Measurements from ENCODE around the gene ZNF423.

Gene ZNF423

DNA sequence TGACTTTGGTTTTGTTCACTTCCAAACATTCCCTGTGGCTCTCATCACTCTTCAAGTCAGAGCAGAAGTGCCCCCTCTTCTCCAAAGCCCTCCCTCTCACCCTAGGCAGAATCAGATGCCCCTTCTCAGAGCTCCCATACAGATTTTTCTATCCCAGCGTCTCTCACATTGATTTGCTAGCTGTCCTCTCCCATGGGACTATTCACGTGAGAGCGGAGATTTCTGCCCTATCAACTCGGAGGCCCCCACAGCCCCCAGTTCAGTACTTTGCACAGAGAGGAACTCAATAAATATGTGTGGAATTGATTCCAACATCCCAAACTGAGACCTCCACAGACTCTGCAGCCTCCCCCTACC lies 299.7 kb downstream of the ZNF423 start:
- no peak for DNase-seq
- Histone ChIP-seq H3K4me3 (ENCODE audit: low read depth, low read length) (no peak overlapping the region), H3K36me3 (no peaks in the 10 kb centered on the region), H3K27me3 (ENCODE audit: insufficient read depth, low read depth, severe bottlenecking) (no peaks in the 10 kb centered on the region), H3K9me3 (ENCODE audit: severe bottlenecking) (no peaks in the 10 kb centered on the region), H3K27ac (no peak overlapping the region; the same call in 1 of the 2 replicates)
- TF ChIP-seq, protein P1, sequence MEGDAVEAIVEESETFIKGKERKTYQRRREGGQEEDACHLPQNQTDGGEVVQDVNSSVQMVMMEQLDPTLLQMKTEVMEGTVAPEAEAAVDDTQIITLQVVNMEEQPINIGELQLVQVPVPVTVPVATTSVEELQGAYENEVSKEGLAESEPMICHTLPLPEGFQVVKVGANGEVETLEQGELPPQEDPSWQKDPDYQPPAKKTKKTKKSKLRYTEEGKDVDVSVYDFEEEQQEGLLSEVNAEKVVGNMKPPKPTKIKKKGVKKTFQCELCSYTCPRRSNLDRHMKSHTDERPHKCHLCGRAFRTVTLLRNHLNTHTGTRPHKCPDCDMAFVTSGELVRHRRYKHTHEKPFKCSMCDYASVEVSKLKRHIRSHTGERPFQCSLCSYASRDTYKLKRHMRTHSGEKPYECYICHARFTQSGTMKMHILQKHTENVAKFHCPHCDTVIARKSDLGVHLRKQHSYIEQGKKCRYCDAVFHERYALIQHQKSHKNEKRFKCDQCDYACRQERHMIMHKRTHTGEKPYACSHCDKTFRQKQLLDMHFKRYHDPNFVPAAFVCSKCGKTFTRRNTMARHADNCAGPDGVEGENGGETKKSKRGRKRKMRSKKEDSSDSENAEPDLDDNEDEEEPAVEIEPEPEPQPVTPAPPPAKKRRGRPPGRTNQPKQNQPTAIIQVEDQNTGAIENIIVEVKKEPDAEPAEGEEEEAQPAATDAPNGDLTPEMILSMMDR (IDR thresholded peaks at IDR 0.05; ENCODE audit: low read depth, low read length): no peak

DNA sequence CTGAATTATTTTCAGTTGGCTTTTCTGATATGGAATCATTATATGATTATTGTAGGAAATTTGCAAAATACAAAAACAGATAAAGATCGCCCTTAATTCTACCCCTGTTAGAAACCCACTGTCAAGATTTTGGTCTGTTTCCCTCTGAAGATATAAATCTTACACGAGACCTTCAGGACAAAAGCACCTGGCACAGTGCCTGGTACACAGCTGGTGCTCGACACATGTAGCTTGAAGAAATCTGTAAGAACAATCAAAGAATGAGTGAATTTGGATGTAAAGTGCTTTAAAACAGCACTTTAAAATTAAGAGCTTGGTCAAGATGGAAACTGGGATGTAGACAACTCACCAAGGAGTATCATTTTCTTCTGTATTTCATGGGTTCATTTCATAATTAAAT lies 301.2 kb downstream of the ZNF423 start:
- TF ChIP-seq, protein P1 (IDR thresholded peaks at IDR 0.05; ENCODE audit: low read depth, low read length): no peak
- no peaks in the 10 kb centered on the region for H3K9me3 ChIP-seq (ENCODE audit: severe bottlenecking)
- no peaks in the 10 kb centered on the region for H3K36me3 ChIP-seq
- H3K27me3 ChIP-seq (ENCODE audit: insufficient read depth, low read depth, severe bottlenecking): no peaks in the 10 kb centered on the region
- DNase-seq: no peak
- H3K27ac ChIP-seq: no peak overlapping the region
- no peak overlapping the region for H3K4me3 ChIP-seq (ENCODE audit: low read depth, low read length)

DNA sequence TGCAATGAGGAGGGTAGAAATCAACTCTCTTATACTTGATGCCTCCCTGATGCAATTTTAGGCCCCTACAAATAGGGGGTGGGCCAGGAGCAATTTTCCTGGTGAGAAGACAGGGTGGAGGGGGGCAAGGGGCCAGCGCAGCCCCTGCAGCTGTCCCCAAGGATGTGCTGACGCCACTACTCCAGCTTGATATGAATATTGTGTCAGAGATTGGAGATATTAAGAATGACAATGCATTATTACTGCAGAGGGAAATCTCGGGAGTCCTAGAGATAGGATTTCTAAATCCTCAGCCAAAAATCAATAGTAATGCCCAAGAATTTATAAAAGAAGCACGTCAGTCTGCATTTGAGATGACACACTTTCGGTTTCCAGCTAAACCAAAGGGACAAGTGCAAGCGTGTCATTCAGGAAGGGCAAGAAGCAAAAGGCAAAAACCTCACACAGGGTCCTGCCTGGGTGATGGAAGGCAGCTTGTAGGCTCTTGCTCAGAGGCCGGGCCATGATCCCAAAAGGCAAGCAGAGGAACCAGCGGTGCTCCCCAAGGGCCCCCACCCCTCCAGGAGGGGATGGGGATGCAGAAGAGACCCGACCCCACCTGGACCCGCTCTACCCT lies 303.5 kb downstream of the ZNF423 start:
- Histone ChIP-seq H3K27me3 (ENCODE audit: insufficient read depth, low read depth, severe bottlenecking) (no peaks in the 10 kb centered on the region), H3K27ac (no peak overlapping the region), H3K9me3 (ENCODE audit: severe bottlenecking) (no peaks in the 10 kb centered on the region), H3K4me3 (ENCODE audit: low read depth, low read length) (no peak overlapping the region), H3K36me3 (no peaks in the 10 kb centered on the region)
- TF ChIP-seq, protein P1 (IDR thresholded peaks at IDR 0.05; ENCODE audit: low read depth, low read length): no peak
- no peak for DNase-seq

DNA sequence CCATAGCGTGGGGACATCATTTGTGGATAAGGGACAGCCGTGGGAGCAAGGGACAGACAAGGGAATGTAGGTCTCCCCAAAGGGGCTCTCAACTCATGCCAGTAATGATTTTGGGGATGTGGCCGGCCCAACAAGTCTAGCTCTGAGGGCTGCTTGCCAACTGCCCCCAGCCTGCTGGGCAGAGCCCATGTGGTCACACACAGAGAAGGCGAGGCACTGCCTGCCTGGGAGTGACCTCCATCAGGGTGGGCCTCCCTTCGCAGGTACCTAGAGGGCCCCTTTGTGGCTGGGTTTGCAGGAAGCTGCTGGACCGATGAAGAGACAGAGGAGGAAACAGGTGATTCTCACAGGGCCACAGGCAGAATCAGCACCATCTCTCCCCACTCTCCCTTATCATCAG lies 305.2 kb downstream of the ZNF423 start:
- Histone ChIP-seq H3K4me3 (ENCODE audit: low read depth, low read length) (no peak overlapping the region), H3K9me3 (ENCODE audit: severe bottlenecking) (no peaks in the 10 kb centered on the region), H3K27me3 (ENCODE audit: insufficient read depth, low read depth, severe bottlenecking) (no peaks in the 10 kb centered on the region), H3K27ac (no peak overlapping the region), H3K36me3 (no peaks in the 10 kb centered on the region)
- TF ChIP-seq, protein P1 (IDR thresholded peaks at IDR 0.05; ENCODE audit: low read depth, low read length): no peak
- no peak for DNase-seq

DNA sequence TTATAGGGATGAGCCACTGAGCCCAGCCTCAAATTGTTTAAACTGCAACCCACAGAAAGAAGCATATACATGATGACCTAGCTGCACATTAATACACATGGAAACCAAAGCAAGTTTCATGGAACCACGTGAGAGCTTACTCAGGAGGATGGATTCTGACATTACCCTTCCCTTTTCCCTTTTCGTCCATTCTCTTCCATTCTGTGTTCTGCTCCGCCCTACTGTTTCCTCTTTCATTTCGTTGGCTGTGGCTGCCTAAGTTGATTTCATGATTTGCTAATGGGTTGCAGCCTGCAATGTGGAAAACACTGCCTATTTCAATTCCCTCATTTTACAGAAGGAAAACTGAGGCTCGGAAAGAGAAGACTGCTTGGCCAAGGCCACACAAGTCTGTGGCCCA lies 305.8 kb downstream of the ZNF423 start:
- H3K36me3 ChIP-seq: no peaks in the 10 kb centered on the region
- no peaks in the 10 kb centered on the region for H3K9me3 ChIP-seq (ENCODE audit: severe bottlenecking)
- H3K27me3 ChIP-seq (ENCODE audit: insufficient read depth, low read depth, severe bottlenecking): no peaks in the 10 kb centered on the region
- no peak overlapping the region for H3K4me3 ChIP-seq (ENCODE audit: low read depth, low read length)
- DNase-seq: no peak
- TF ChIP-seq, protein P1 (IDR thresholded peaks at IDR 0.05; ENCODE audit: low read depth, low read length): no peak
- H3K27ac ChIP-seq: no peak overlapping the region

DNA sequence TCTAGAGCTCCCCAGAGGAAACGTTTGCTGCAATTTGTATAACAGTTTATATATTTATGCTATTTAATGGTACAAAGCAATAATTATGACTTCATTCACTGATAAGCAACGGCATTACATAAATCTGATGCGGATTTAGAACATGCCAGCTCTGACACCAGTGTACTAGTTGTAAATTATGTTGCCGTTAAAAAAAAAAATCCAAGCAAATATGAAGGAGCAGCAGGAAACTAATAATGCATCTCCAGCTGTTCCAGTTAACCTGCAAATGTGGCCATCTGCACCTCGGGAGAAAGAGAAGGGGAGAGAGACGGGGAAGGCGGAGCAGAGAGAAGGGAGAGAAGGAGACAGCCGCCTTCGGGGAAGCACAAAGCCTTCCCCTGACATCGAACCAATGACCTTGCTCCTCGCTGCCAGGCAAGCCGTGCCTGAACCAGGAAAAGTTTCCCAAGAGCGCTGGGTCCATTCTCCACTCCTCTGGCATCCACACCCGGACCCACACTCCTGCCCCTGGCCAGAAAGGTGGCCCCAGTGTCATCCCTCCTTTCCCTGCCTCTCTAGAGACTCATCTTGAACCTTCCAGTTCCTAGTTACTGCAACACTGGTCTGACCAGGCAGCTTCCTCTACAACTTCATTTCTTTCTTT lies 307.5 kb downstream of the ZNF423 start:
- Histone ChIP-seq H3K27ac (no peak overlapping the region), H3K36me3 (no peaks in the 10 kb centered on the region), H3K4me3 (ENCODE audit: low read depth, low read length) (no peak overlapping the region), H3K27me3 (ENCODE audit: insufficient read depth, low read depth, severe bottlenecking) (no peaks in the 10 kb centered on the region), H3K9me3 (ENCODE audit: severe bottlenecking) (no peaks in the 10 kb centered on the region)
- no peak for DNase-seq
- TF ChIP-seq, protein P1 (IDR thresholded peaks at IDR 0.05; ENCODE audit: low read depth, low read length): no peak
